H1 (cell line): Measurements from ENCODE around the gene FOXL2. TPM values are rescaled to one million over a fixed set of nuclear protein-coding genes. Genes with fewer than 3 reads are reported as not detected.
A peak's percentile ranks its signal among the peaks of the same experiment; 100 is the strongest.

Source experiments
- ATF3 ChIP-seq: IDR thresholded peaks from 2 replicates; pipeline ENCODE4 v1.6.1; 2011; ENCODE audit warnings: low read depth, mild to moderate bottlenecking, low read length; ENCODE audit not compliant: insufficient read depth
- BCL11A ChIP-seq, 2 experiments: IDR thresholded peaks; one replicate each; pipeline ENCODE4 v1.6.1; 2011; ENCODE audit warnings: low read depth in 2 of 2, low read length in 2 of 2, mild to moderate bottlenecking in 2 of 2
- CBX5 ChIP-seq: fragments of 300-800, 300-1000 bp; sonication (generic); IDR thresholded peaks from 2 replicates; pipeline ENCODE4 v1.7.1; 2016; ENCODE audit warnings: antibody characterized with exemption, low read length, low read depth
- CBX8 ChIP-seq: fragments of 300-800, 300-1000 bp; sonication (generic); IDR thresholded peaks from 2 replicates; pipeline ENCODE4 v1.7.1; 2016; ENCODE audit warnings: low read depth, low read length, borderline replicate concordance
- E2F6 ChIP-seq: IDR thresholded peaks from 2 replicates; pipeline ENCODE4 v1.6.1; 2012; ENCODE audit warnings: inconsistent platforms
- EGR1 ChIP-seq: IDR thresholded peaks from 2 replicates; pipeline ENCODE4 v1.6.1; 2011; ENCODE audit warnings: low read depth, low read length, borderline replicate concordance
- GABPA ChIP-seq: IDR thresholded peaks from 2 replicates; pipeline ENCODE4 v1.6.1; 2011; ENCODE audit warnings: mild to moderate bottlenecking, low read length, moderate library complexity, borderline replicate concordance; ENCODE audit not compliant: insufficient read depth
- HDAC2 ChIP-seq, 2 experiments: fragments of 300-600 bp in 1 of 2; sonication (generic) in 1 of 2; IDR thresholded peaks; 2 replicates each; pipeline ENCODE4 v1.6.1; 2011 to 2012; ENCODE audit warnings: low read depth in 2 of 2, low read length in 2 of 2, mild to moderate bottlenecking in 2 of 2, moderate library complexity in 2 of 2, borderline replicate concordance in 1 of 2, inconsistent platforms in 1 of 2
- JUND ChIP-seq: IDR thresholded peaks from 2 replicates; pipeline ENCODE4 v1.6.1; 2011; ENCODE audit warnings: mild to moderate bottlenecking, improper control_type of control experiment, low read length
- MAX ChIP-seq: IDR thresholded peaks from 2 replicates; pipeline ENCODE4 v1.6.1; 2012; ENCODE audit warnings: inconsistent platforms
- PHF8 ChIP-seq: fragments of 200-600 bp; sonication (generic); conservative IDR thresholded peaks from 2 replicates; pipeline ENCODE4 v1.7.1; 2012; ENCODE audit warnings: low read depth, mild to moderate bottlenecking, inconsistent platforms, low read length, moderate library complexity
- POU5F1 ChIP-seq: IDR thresholded peaks from 2 replicates; pipeline ENCODE4 v1.6.1; 2011; ENCODE audit warnings: low read depth, mild to moderate bottlenecking, low read length, moderate library complexity
- RAD21 ChIP-seq, 2 experiments: IDR thresholded peaks in 1 of 2; conservative IDR thresholded peaks in 1 of 2; 2 replicates each; pipeline ENCODE4 v1.6.1; 2011; ENCODE audit warnings: low read depth in 2 of 2, low read length in 2 of 2, improper control_type of control experiment in 1 of 2, inconsistent platforms in 1 of 2, mild to moderate bottlenecking in 1 of 2, moderate library complexity in 1 of 2
- RXRA ChIP-seq: IDR thresholded peaks from 2 replicates; pipeline ENCODE4 v1.6.1; 2011; ENCODE audit warnings: low read depth, mild to moderate bottlenecking, low read length, moderate library complexity; ENCODE audit not compliant: insufficient read depth
- SIN3A ChIP-seq, 2 experiments: IDR thresholded peaks in 1 of 2; conservative IDR thresholded peaks in 1 of 2; 2 replicates each; pipeline ENCODE4 v1.6.1; 2011 to 2012; ENCODE audit warnings: low read length in 2 of 2, improper control_type of control experiment in 1 of 2, low read depth in 1 of 2, mild to moderate bottlenecking in 1 of 2
- SIRT6 ChIP-seq: IDR thresholded peaks from one replicate; pipeline ENCODE4 v1.7.1; 2012; ENCODE audit warnings: low read length, inconsistent platforms
- SP1 ChIP-seq: IDR thresholded peaks from 2 replicates; pipeline ENCODE4 v1.6.1; 2011; ENCODE audit warnings: low read depth, low read length
- SP4 ChIP-seq: IDR thresholded peaks from 2 replicates; pipeline ENCODE4 v1.6.1; 2012; ENCODE audit warnings: low read length, inconsistent platforms
- SRF ChIP-seq: IDR thresholded peaks from 2 replicates; pipeline ENCODE4 v1.6.1; 2011; ENCODE audit warnings: mild to moderate bottlenecking, low read depth, low read length, moderate library complexity
- TAF7 ChIP-seq: optimal IDR thresholded peaks from 2 replicates; pipeline ENCODE3; 2011; ENCODE audit warnings: low read depth, mild to moderate bottlenecking, inconsistent platforms, low read length, moderate library complexity, borderline replicate concordance
- TBP ChIP-seq: IDR thresholded peaks from 2 replicates; pipeline ENCODE4 v1.6.1; 2011; ENCODE audit warnings: low read depth, low read length, improper control_type of control experiment
- TCF12 ChIP-seq: IDR thresholded peaks from 2 replicates; pipeline ENCODE4 v1.6.1; 2011; ENCODE audit warnings: low read depth, mild to moderate bottlenecking, low read length
- polyA plus RNA-seq, 7 experiments: library from polyadenylated mRNA; depleted of rRNA in 3 of 7; stranded (reverse) in 5 of 7; unstranded in 2 of 7; fragments of >200 nt in 5 of 7; fragments of 200-250 nt in 2 of 7; gene quantifications; 1 replicate in 5 of 7; 2 replicates in 1 of 7; 4 replicates in 1 of 7; pipeline versions ENCODE4 v1.2.1 to v1.2.3, GENCODE V29; 2011 to 2013; ENCODE audit warnings: missing spikeins in 2 of 7, mixed read lengths in 2 of 7
- total RNA-seq: library from RNA; stranded (reverse); fragmentation: NEBNext Ultra II Directional; extraction: Animal tissue kit (Norgen Biotek cat#: 25700); gene quantifications from 2 replicates; pipeline ENCODE4 v1.2.1, GENCODE V29; 2021

FOXL2 gene
- total and polyA plus RNA-seq, 2 of the 8 experiments (the other 6 are each of a cell fraction or from before 2014, with no cell fraction given), result 0.59 to 2.4 TPM

- TF ChIP-seq CBX8, result peak; percentile 93
- TF ChIP-seq POU5F1, result no peak
- TF ChIP-seq RXRA, result no peak
- TF ChIP-seq RAD21 (IDR thresholded peaks at IDR 0.05 in 1 of 2, conservative IDR thresholded peaks at IDR 0.05 in 1 of 2; ENCODE audit: low read depth in 2 of 2, low read length in 2 of 2), result no peak
- TF ChIP-seq GABPA, result no peak
- no peak for TF ChIP-seq CBX5
- peak; percentile 61 for TF ChIP-seq E2F6
- 0 out of 2 replicates have a peak, but pooled peaks have one; percentile 46 for TF ChIP-seq SP1
- no peak for TF ChIP-seq HDAC2 (IDR thresholded peaks at IDR 0.05; ENCODE audit: borderline replicate concordance in 1 of 2, low read depth in 2 of 2, low read length in 2 of 2)
- no peak for TF ChIP-seq EGR1
- no peak for TF ChIP-seq BCL11A (IDR thresholded peaks at IDR 0.05; ENCODE audit: low read depth in 2 of 2, low read length in 2 of 2)
- TF ChIP-seq SIN3A (conservative IDR thresholded peaks at IDR 0.05 in 1 of 2, IDR thresholded peaks at IDR 0.05 in 1 of 2; ENCODE audit: low read depth in 1 of 2, low read length in 2 of 2), result no peak
- TF ChIP-seq TBP, result no peak
- TF ChIP-seq TAF7, result no peak
- TF ChIP-seq TCF12, result no peak
- no peak for TF ChIP-seq SRF
- peak; percentile 59; the same call in 1 of the 2 replicates for TF ChIP-seq MAX
- no peak for TF ChIP-seq SP4
- TF ChIP-seq SIRT6, result no peak
- no peak for TF ChIP-seq PHF8
- no peak for TF ChIP-seq JUND
- no peak for TF ChIP-seq ATF3
Observed at GRCh38 chr3:138943724-138944653, 2.9 kb downstream of the FOXL2 start (continued).
